H1 (cell line): ENCODE measurements around the gene ARHGAP35. TPM values are rescaled to one million over a fixed set of nuclear protein-coding genes. Genes with fewer than 3 reads are reported as not detected.
A peak's percentile ranks its signal among the peaks of the same experiment; 100 is the strongest.

Experiments
- CBX5 ChIP-seq: fragments of 300-800, 300-1000 bp; sonication (generic); IDR thresholded peaks from 2 replicates; pipeline ENCODE4 v1.7.1; 2016; ENCODE audit warnings: antibody characterized with exemption, low read length, low read depth
- CEBPB ChIP-seq: IDR thresholded peaks from 2 replicates; pipeline ENCODE4 v1.6.1; 2012; ENCODE audit warnings: low read depth, low read length
- KDM4A ChIP-seq: IDR thresholded peaks from one replicate; pipeline ENCODE4 v1.7.1; 2012; ENCODE audit warnings: low read depth, mild to moderate bottlenecking, moderate library complexity, low read length, inconsistent platforms; ENCODE audit not compliant: severe bottlenecking
- PHF8 ChIP-seq: fragments of 200-600 bp; sonication (generic); conservative IDR thresholded peaks from 2 replicates; pipeline ENCODE4 v1.7.1; 2012; ENCODE audit warnings: low read depth, mild to moderate bottlenecking, inconsistent platforms, low read length, moderate library complexity
- POLR2A ChIP-seq, 2 experiments: IDR thresholded peaks; 1 replicate in 1 of 2; 2 replicates in 1 of 2; pipeline ENCODE4 v1.6.1; 2011; ENCODE audit warnings: low read depth in 2 of 2, low read length in 2 of 2, mild to moderate bottlenecking in 2 of 2; ENCODE audit errors: control extremely low read depth in 1 of 2
- TBP ChIP-seq: IDR thresholded peaks from 2 replicates; pipeline ENCODE4 v1.6.1; 2011; ENCODE audit warnings: low read depth, low read length, improper control_type of control experiment
- YY1 ChIP-seq: IDR thresholded peaks from 2 replicates; pipeline ENCODE4 v1.6.1; 2011; ENCODE audit warnings: low read depth, mild to moderate bottlenecking, low read length
- polyA plus RNA-seq, 7 experiments: library from polyadenylated mRNA; depleted of rRNA in 3 of 7; stranded (reverse) in 5 of 7; unstranded in 2 of 7; fragments of >200 nt in 5 of 7; fragments of 200-250 nt in 2 of 7; gene quantifications; 1 replicate in 5 of 7; 2 replicates in 1 of 7; 4 replicates in 1 of 7; pipeline versions ENCODE4 v1.2.1 to v1.2.3, GENCODE V29; 2011 to 2013; ENCODE audit warnings: missing spikeins in 2 of 7, mixed read lengths in 2 of 7
- total RNA-seq: library from RNA; stranded (reverse); fragmentation: NEBNext Ultra II Directional; extraction: Animal tissue kit (Norgen Biotek cat#: 25700); gene quantifications from 2 replicates; pipeline ENCODE4 v1.2.1, GENCODE V29; 2021
- TF ChIP-seq, protein P1 (sequence below): fragments of 300-600 bp; sonication (generic); IDR thresholded peaks from 2 replicates; pipeline ENCODE4 v1.7.1; 2012; ENCODE audit warnings: low read length, moderate library complexity, mild to moderate bottlenecking, inconsistent platforms; ENCODE audit not compliant: insufficient replicate concordance
- TF ChIP-seq, protein P2 (sequence below): IDR thresholded peaks from 2 replicates; pipeline ENCODE4 v1.6.1; 2012; ENCODE audit warnings: inconsistent platforms

Gene ARHGAP35
- total and polyA plus RNA-seq, 2 of the 8 experiments (the other 6 are each of a cell fraction or from before 2014, with no cell fraction given): 29.7 to 64.5 TPM

GRCh38 chr19:46860846-46861690 is at the start of gene ARHGAP35 (continued):
- TF ChIP-seq, protein P1, sequence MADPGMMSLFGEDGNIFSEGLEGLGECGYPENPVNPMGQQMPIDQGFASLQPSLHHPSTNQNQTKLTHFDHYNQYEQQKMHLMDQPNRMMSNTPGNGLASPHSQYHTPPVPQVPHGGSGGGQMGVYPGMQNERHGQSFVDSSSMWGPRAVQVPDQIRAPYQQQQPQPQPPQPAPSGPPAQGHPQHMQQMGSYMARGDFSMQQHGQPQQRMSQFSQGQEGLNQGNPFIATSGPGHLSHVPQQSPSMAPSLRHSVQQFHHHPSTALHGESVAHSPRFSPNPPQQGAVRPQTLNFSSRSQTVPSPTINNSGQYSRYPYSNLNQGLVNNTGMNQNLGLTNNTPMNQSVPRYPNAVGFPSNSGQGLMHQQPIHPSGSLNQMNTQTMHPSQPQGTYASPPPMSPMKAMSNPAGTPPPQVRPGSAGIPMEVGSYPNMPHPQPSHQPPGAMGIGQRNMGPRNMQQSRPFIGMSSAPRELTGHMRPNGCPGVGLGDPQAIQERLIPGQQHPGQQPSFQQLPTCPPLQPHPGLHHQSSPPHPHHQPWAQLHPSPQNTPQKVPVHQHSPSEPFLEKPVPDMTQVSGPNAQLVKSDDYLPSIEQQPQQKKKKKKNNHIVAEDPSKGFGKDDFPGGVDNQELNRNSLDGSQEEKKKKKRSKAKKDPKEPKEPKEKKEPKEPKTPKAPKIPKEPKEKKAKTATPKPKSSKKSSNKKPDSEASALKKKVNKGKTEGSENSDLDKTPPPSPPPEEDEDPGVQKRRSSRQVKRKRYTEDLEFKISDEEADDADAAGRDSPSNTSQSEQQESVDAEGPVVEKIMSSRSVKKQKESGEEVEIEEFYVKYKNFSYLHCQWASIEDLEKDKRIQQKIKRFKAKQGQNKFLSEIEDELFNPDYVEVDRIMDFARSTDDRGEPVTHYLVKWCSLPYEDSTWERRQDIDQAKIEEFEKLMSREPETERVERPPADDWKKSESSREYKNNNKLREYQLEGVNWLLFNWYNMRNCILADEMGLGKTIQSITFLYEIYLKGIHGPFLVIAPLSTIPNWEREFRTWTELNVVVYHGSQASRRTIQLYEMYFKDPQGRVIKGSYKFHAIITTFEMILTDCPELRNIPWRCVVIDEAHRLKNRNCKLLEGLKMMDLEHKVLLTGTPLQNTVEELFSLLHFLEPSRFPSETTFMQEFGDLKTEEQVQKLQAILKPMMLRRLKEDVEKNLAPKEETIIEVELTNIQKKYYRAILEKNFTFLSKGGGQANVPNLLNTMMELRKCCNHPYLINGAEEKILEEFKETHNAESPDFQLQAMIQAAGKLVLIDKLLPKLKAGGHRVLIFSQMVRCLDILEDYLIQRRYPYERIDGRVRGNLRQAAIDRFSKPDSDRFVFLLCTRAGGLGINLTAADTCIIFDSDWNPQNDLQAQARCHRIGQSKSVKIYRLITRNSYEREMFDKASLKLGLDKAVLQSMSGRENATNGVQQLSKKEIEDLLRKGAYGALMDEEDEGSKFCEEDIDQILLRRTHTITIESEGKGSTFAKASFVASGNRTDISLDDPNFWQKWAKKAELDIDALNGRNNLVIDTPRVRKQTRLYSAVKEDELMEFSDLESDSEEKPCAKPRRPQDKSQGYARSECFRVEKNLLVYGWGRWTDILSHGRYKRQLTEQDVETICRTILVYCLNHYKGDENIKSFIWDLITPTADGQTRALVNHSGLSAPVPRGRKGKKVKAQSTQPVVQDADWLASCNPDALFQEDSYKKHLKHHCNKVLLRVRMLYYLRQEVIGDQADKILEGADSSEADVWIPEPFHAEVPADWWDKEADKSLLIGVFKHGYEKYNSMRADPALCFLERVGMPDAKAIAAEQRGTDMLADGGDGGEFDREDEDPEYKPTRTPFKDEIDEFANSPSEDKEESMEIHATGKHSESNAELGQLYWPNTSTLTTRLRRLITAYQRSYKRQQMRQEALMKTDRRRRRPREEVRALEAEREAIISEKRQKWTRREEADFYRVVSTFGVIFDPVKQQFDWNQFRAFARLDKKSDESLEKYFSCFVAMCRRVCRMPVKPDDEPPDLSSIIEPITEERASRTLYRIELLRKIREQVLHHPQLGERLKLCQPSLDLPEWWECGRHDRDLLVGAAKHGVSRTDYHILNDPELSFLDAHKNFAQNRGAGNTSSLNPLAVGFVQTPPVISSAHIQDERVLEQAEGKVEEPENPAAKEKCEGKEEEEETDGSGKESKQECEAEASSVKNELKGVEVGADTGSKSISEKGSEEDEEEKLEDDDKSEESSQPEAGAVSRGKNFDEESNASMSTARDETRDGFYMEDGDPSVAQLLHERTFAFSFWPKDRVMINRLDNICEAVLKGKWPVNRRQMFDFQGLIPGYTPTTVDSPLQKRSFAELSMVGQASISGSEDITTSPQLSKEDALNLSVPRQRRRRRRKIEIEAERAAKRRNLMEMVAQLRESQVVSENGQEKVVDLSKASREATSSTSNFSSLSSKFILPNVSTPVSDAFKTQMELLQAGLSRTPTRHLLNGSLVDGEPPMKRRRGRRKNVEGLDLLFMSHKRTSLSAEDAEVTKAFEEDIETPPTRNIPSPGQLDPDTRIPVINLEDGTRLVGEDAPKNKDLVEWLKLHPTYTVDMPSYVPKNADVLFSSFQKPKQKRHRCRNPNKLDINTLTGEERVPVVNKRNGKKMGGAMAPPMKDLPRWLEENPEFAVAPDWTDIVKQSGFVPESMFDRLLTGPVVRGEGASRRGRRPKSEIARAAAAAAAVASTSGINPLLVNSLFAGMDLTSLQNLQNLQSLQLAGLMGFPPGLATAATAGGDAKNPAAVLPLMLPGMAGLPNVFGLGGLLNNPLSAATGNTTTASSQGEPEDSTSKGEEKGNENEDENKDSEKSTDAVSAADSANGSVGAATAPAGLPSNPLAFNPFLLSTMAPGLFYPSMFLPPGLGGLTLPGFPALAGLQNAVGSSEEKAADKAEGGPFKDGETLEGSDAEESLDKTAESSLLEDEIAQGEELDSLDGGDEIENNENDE: no peak
- TF ChIP-seq, protein P2, sequence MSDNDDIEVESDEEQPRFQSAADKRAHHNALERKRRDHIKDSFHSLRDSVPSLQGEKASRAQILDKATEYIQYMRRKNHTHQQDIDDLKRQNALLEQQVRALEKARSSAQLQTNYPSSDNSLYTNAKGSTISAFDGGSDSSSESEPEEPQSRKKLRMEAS: peak; percentile 43; the same call in 1 of the 2 replicates
- TF ChIP-seq CEBPB (no peak), TBP (no peak), KDM4A (no peak), POLR2A (IDR thresholded peaks at IDR 0.05; ENCODE audit: control extremely low read depth in 1 of 2, low read depth in 2 of 2, low read length in 2 of 2) (0 out of 3 replicates have a peak, but pooled peaks of 1 of the 2 experiments have one; percentile 31), CBX5 (no peak), PHF8 (peak; percentile 10; the same call in 1 of the 2 replicates), YY1 (peak; percentile 78)
